Spinal cord (tissue), 10 donors: Measurements from ENCODE around the gene KCNJ8. TPM values are rescaled to one million over a fixed set of nuclear protein-coding genes. Genes with fewer than 3 reads are reported as not detected.
A peak's percentile ranks its signal among the peaks of the same experiment; 100 is the strongest.

Experiments used
- DNase-seq, 6 donors: peaks; one replicate each; pipeline versions ENCODE4 v3.0.0 to v3.0.0-alpha.2; 2013 to 2015; ENCODE audit warnings: low spot score in 6 of 6, low read depth in 4 of 6
- H3K27ac ChIP-seq: one replicate; pipeline ENCODE4 v1.5.1; 2013; ENCODE audit warnings: low read depth, low read length, control low read depth
- H3K27me3 ChIP-seq: one replicate; pipeline ENCODE4 v1.6.1; 2013; ENCODE audit warnings: low read length; ENCODE audit not compliant: control insufficient read depth, insufficient read depth
- H3K36me3 ChIP-seq: one replicate; pipeline ENCODE4 v1.6.1; 2013; ENCODE audit warnings: low read length; ENCODE audit not compliant: control insufficient read depth, insufficient read depth
- H3K4me1 ChIP-seq: one replicate; pipeline ENCODE4 v1.6.1; 2013; ENCODE audit warnings: low read length; ENCODE audit not compliant: control insufficient read depth, insufficient read depth
- H3K4me3 ChIP-seq: one replicate; pipeline ENCODE4 v1.5.1; 2013; ENCODE audit warnings: low read depth, low read length, control low read depth
- H3K9me3 ChIP-seq: one replicate; pipeline ENCODE4 v1.6.1; 2013; ENCODE audit warnings: low read length; ENCODE audit not compliant: control insufficient read depth, insufficient read depth
- WGBS: methylation state at CpG from one replicate; pipeline ENCODE4 v1.1.5; 2013; ENCODE audit warnings: missing lambda C conversion rate; ENCODE audit not compliant: insufficient coverage; 5-methylcytosine and 5-hydroxymethylcytosine counted together
- long read RNA-seq, 4 donors: transcript quantifications; one replicate each; lab custom pipeline, GENCODE V29; 2026
- polyA plus RNA-seq, 2 donors: library from polyadenylated mRNA; unstranded; fragments of 120-200 nt; gene quantifications; one replicate each; pipeline ENCODE4 v1.2.1, GENCODE V29; 2013; ENCODE audit not compliant: insufficient read length in 2 of 2
- total RNA-seq, 2 donors: library from RNA; depleted of rRNA in 1 of 2; stranded (reverse); fragments of 120-200 nt in 1 of 2; fragments of >200 nt in 1 of 2; gene quantifications; one replicate each; pipeline versions ENCODE4 v1.2.3 to v1.2.4, GENCODE V29; 2013 to 2014
- donor health status: healthy.

KCNJ8 gene
- 10 to 100 TPM; 12.9 to 15.3 TPM for total RNA-seq
- 10 to 100 TPM; 15.5 to 15.8 TPM for polyA plus RNA-seq
- long read RNA-seq, donor 1, transcript KCNJ8-201 (3 exons, 2,389 nt): major isoform, 9 of 9 reads
- long read RNA-seq, donor 1, partial matches to known transcripts: 0 of 9 reads
- long read RNA-seq, donor 1, other reads (novel, unspliced or antisense): 0 of 9 reads
- long read RNA-seq, donor 2, partial matches to known transcripts: 0 of 4 reads
- long read RNA-seq, donor 2, other reads (novel, unspliced or antisense): 0 of 4 reads
- long read RNA-seq, donor 3, partial matches to known transcripts: 0 of 4 reads
- long read RNA-seq, donor 3, other reads (novel, unspliced or antisense): 0 of 4 reads
- long read RNA-seq, donor 4, transcript KCNJ8-201 (3 exons, 2,389 nt): major isoform, 13 of 13 reads
- long read RNA-seq, donor 4, partial matches to known transcripts: 0 of 13 reads
- long read RNA-seq, donor 4, other reads (novel, unspliced or antisense): 0 of 13 reads

GRCh38 chr12:21774358-21775132 is at the start of gene KCNJ8:
Gene KCNJ8, minus strand, starts transcription at chr12:21774706. Its CDS starts 1,090 bp downstream, at chr12:21773616.
- H3K27me3 ChIP-seq: peaks cover 23% of the 10 kb centered on the region
- peak in 4 of 6 donors; percentile 40 to 81 (median 67) for DNase-seq
- H3K9me3 ChIP-seq: no peaks in the 10 kb centered on the region
- H3K36me3 ChIP-seq: no peaks in the 10 kb centered on the region
- H3K4me3 ChIP-seq: peak within 1 kb of the TSS; percentile 49
- peaks cover 11% of the 10 kb centered on the region for H3K4me1 ChIP-seq
- 0% methylated on average over 41 of the region's 49 CpGs for WGBS
- peak within 1 kb of the TSS; percentile 88 for H3K27ac ChIP-seq

- Histone ChIP-seq H3K27ac (no peak overlapping the region), H3K4me1 (no peaks in the 10 kb centered on the region), H3K36me3 (no peaks in the 10 kb centered on the region), H3K9me3 (no peaks in the 10 kb centered on the region), H3K4me3 (no peak overlapping the region), H3K27me3 (no peaks in the 10 kb centered on the region)
- 36% methylated on average over 2 of the region's 8 CpGs for WGBS
- peak in 3 of 6 donors; percentile 11 to 32 (median 18) for DNase-seq
Observed at GRCh38 chr12:21823581-21823980, 49.1 kb upstream of the KCNJ8 start.

- DNase-seq: no peak
- no peak overlapping the region for H3K4me3 ChIP-seq
- no peaks in the 10 kb centered on the region for H3K4me1 ChIP-seq
- no peak overlapping the region for H3K27ac ChIP-seq
- H3K36me3 ChIP-seq: no peaks in the 10 kb centered on the region
- H3K27me3 ChIP-seq: no peaks in the 10 kb centered on the region
- no peaks in the 10 kb centered on the region for H3K9me3 ChIP-seq
Observed at GRCh38 chr12:21819678-21820077, 45.2 kb upstream of the KCNJ8 start.

DNA sequence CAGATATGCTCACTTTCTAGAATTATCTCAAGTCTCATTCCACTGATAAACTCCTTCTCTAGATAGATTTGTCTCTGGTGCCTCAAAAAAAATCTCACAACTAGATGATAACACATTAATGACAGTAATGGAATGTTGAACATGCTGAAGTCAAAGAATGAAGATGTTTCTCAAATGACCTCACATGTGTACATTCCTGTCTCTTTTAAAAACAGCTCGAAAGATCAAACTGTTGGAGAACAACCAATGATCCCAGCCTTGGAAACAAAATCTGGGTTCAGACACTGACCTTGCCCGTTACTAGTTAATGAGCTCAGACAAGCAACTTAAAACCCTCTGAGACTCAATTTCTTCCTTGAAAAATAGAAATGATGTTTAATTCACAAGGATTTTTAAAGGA is 44.7 kb upstream of the KCNJ8 start:
- no peaks in the 10 kb centered on the region for H3K27me3 ChIP-seq
- DNase-seq: peak in 1 of 6 donors; percentile 13
- no CpG with 5 or more reads among the region's 2 CpGs for WGBS
- no peaks in the 10 kb centered on the region for H3K4me1 ChIP-seq
- H3K36me3 ChIP-seq: no peaks in the 10 kb centered on the region
- H3K9me3 ChIP-seq: no peaks in the 10 kb centered on the region
- H3K27ac ChIP-seq: no peak overlapping the region
- no peak overlapping the region for H3K4me3 ChIP-seq

DNA sequence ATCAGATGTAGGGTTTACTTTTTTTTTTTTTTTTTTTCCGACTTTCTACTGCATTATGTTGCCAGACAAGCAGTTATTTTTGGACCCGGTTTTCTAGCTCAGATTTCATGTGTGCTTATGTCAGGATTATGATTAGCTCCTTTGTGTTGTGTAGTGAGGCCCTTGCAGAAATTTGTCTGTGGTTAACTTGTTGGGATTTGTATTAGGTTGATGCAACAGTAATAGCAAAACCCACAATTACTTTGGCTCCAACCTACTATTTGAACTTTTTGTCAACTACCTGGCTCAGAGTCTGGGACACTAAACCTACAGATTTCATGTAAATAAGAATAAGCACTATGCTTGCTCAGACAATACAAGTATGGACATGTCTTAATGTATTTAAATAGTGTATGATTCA is 44.1 kb upstream of the KCNJ8 start:
- Histone ChIP-seq H3K36me3 (no peaks in the 10 kb centered on the region), H3K27me3 (no peaks in the 10 kb centered on the region), H3K9me3 (no peaks in the 10 kb centered on the region), H3K4me3 (no peak overlapping the region), H3K27ac (no peak overlapping the region), H3K4me1 (no peaks in the 10 kb centered on the region)
- no CpG with 5 or more reads among the region's 2 CpGs for WGBS
- DNase-seq: peak in 1 of 6 donors; percentile 8

- no peak overlapping the region for H3K4me3 ChIP-seq
- no peaks in the 10 kb centered on the region for H3K9me3 ChIP-seq
- no peak overlapping the region for H3K27ac ChIP-seq
- H3K36me3 ChIP-seq: no peaks in the 10 kb centered on the region
- no peak for DNase-seq
- H3K4me1 ChIP-seq: no peaks in the 10 kb centered on the region
- H3K27me3 ChIP-seq: no peaks in the 10 kb centered on the region
- no CpG with 5 or more reads among the region's 1 CpG for WGBS
Observed at GRCh38 chr12:21815306-21816062, 41.0 kb upstream of the KCNJ8 start.

DNA sequence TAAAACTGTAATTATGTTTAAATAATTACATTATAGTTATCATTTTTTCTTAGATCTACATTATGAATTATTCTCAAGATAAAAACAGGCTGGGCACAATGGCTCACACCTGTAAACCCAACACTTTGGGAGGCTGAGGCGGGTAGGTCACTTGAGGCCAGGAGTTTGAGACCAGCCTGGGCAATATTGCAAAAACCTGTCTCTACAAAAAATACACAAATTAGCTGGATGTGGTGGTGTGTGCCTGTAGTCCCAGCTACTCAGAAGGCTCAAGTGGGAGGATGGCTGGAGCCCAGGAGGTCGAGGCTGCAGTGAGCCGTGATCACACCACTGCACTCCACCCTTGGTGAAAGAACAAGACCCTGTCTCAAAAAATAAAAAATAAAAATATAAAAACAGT is 40.3 kb upstream of the KCNJ8 start:
- Histone ChIP-seq H3K27me3 (no peaks in the 10 kb centered on the region), H3K27ac (no peak overlapping the region), H3K9me3 (no peaks in the 10 kb centered on the region), H3K4me3 (no peak overlapping the region), H3K36me3 (no peaks in the 10 kb centered on the region), H3K4me1 (no peaks in the 10 kb centered on the region)
- no peak for DNase-seq
- no CpG with 5 or more reads among the region's 3 CpGs for WGBS

DNA sequence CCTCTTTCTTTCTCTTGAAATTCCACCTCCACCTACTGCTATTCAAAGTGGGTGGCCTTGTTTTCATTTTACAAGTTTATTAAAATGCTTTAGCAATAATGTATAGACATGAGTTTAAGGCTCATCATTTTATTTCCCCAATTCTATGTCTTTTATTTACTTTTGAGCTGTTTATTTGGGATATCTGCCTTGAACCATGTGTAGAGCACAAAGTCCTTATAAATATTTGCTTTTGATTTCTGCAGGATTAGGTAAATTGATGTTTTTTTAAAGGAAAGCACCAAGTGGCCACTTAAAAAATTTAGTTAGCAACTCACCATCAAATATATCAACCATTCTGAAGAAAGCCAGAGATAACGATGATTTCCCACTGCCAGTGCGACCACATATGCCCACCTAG is 39.8 kb upstream of the KCNJ8 start:
- DNase-seq: no peak
- Histone ChIP-seq H3K27ac (no peak overlapping the region), H3K36me3 (no peaks in the 10 kb centered on the region), H3K9me3 (no peaks in the 10 kb centered on the region), H3K4me1 (no peaks in the 10 kb centered on the region), H3K4me3 (no peak overlapping the region), H3K27me3 (no peaks in the 10 kb centered on the region)
- no CpG with 5 or more reads among the region's 2 CpGs for WGBS

DNA sequence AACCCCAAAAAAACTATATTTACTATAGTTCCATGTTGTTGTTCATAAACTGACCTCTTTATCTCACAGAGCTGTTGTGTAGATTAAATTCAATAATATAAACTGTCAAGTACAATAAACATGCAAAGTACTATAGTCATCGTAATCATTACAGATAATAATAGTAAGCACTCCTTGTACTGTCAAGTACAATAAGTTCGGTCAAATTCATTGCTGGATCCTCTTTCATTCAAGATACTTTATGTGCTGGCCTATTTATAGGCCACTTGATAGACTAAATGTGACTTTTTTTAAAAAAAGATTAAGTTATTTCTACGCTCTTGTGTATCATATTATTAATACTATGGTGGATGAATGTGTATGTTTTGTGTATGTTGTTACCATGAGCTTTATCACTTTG is 39.2 kb upstream of the KCNJ8 start:
- H3K36me3 ChIP-seq: no peaks in the 10 kb centered on the region
- H3K27ac ChIP-seq: no peak overlapping the region
- H3K27me3 ChIP-seq: no peaks in the 10 kb centered on the region
- no peaks in the 10 kb centered on the region for H3K4me1 ChIP-seq
- H3K9me3 ChIP-seq: no peaks in the 10 kb centered on the region
- no CpG with 5 or more reads among the region's 3 CpGs for WGBS
- no peak overlapping the region for H3K4me3 ChIP-seq
- no peak for DNase-seq
